GM12878 (cell line): ENCODE results near the gene HLA-DRB1. TPM values are rescaled to one million over a fixed set of nuclear protein-coding genes. Genes with fewer than 3 reads are reported as not detected.

Experiments used
- BACH1 ChIP-seq: fragments of 450-650 bp; IDR thresholded peaks from 2 replicates; pipeline ENCODE4 v1.6.1; 2017; ENCODE audit warnings: mild to moderate bottlenecking, borderline replicate concordance
- CHD2 ChIP-seq: IDR thresholded peaks from 2 replicates; pipeline ENCODE4 v1.6.1; 2011; ENCODE audit warnings: low read depth, low read length, improper control_type of control experiment, borderline replicate concordance
- EED ChIP-seq: sonication (generic); IDR thresholded peaks from 2 replicates; pipeline ENCODE4 v1.6.1; 2016; ENCODE audit warnings: antibody characterized with exemption, low read depth
- HDAC2 ChIP-seq: fragments of 200-600 bp; sonication (generic); IDR thresholded peaks from 2 replicates; pipeline ENCODE4 v1.6.1; 2017
- IRF4 ChIP-seq: IDR thresholded peaks from 2 replicates; pipeline ENCODE4 v1.6.1; 2011; ENCODE audit warnings: low read depth, low read length
- JUNB ChIP-seq: IDR thresholded peaks from 2 replicates; pipeline ENCODE4 v1.6.1; 2016; ENCODE audit warnings: antibody characterized with exemption, mild to moderate bottlenecking
- MXI1 ChIP-seq: fragments of 150-350 bp; IDR thresholded peaks from 2 replicates; pipeline ENCODE4 v1.6.1; 2011; ENCODE audit warnings: low read depth, mild to moderate bottlenecking, inconsistent platforms, low read length, improper control_type of control experiment
- PAX8 ChIP-seq: fragments of 450-650 bp; IDR thresholded peaks from 2 replicates; pipeline ENCODE4 v1.6.1; 2017; ENCODE audit warnings: mild to moderate bottlenecking, moderate library complexity
- POLR2A ChIP-seq: IDR thresholded peaks from 2 replicates; pipeline ENCODE4 v1.6.1; 2011; ENCODE audit warnings: low read depth, mild to moderate bottlenecking, low read length
- POLR2AphosphoS2 ChIP-seq: IDR thresholded peaks from 2 replicates; pipeline ENCODE4 v1.6.1; 2011; ENCODE audit warnings: low read depth, mild to moderate bottlenecking, low read length, improper control_type of control experiment, moderate library complexity
- RELA ChIP-seq: fragments of 450-650 bp; IDR thresholded peaks from 2 replicates; pipeline ENCODE4 v1.8.0; 2014; ENCODE audit warnings: borderline replicate concordance; ENCODE audit not compliant: partially characterized antibody
- SIN3A ChIP-seq: IDR thresholded peaks from 2 replicates; pipeline ENCODE4 v1.6.1; 2012; ENCODE audit warnings: low read depth, low read length, improper control_type of control experiment
- SMAD1 ChIP-seq: fragments of 450-650 bp; IDR thresholded peaks from 2 replicates; pipeline ENCODE4 v1.6.1; 2018; ENCODE audit warnings: mild to moderate bottlenecking, low read depth; ENCODE audit not compliant: partially characterized antibody
- SREBF1 ChIP-seq: IDR thresholded peaks from 2 replicates; pipeline ENCODE4 v1.6.1; 2012; ENCODE audit warnings: mild to moderate bottlenecking, low read length
- STAT1 ChIP-seq: fragments of 450-650 bp; conservative IDR thresholded peaks from 2 replicates; pipeline ENCODE4 v1.6.1; 2014; ENCODE audit warnings: antibody characterized with exemption, mild to moderate bottlenecking
- YBX1 ChIP-seq: fragments of 450-650 bp; IDR thresholded peaks from 2 replicates; pipeline ENCODE4 v1.6.1; 2016; ENCODE audit warnings: antibody characterized with exemption
- ZBED1 ChIP-seq: IDR thresholded peaks from 2 replicates; pipeline ENCODE4 v1.6.1; 2016; ENCODE audit warnings: borderline replicate concordance
- ZNF622 ChIP-seq: fragments of 450-650 bp; IDR thresholded peaks from 2 replicates; pipeline ENCODE4 v1.6.1; 2017; ENCODE audit warnings: mild to moderate bottlenecking, inconsistent platforms
- polyA plus RNA-seq, 11 experiments: library from polyadenylated mRNA; depleted of rRNA in 4 of 11; unstranded in 6 of 11; stranded (reverse) in 5 of 11; fragments of >200 nt; fragmentation: Nextera tagmentation in 4 of 11; fragmentation: Illumina TruSeq in 1 of 11; extraction: Ambion mirVana in 4 of 11; extraction: Trizol in 1 of 11; gene quantifications; 1 replicate in 1 of 11; 2 replicates in 10 of 11; pipeline versions ENCODE4 v1.2.1 to v1.2.3, GENCODE V29; 2011 to 2016; ENCODE audit warnings: inconsistent platforms in 2 of 11, missing spikeins in 2 of 11, low read depth in 1 of 11
- total RNA-seq, 4 experiments: library from RNA; depleted of rRNA in 3 of 4; stranded (reverse); fragments of >200 nt in 3 of 4; fragmentation: Illumina TruSeq in 1 of 4; extraction: Trizol in 1 of 4; gene quantifications; 2 replicates each; pipeline versions ENCODE4 v1.2.1 to v1.2.3, GENCODE V29; 2013 to 2021
- TF ChIP-seq, protein P1 (sequence below): fragments of 450-650 bp; IDR thresholded peaks from 2 replicates; pipeline ENCODE4 v1.6.1; 2018; ENCODE audit warnings: mild to moderate bottlenecking, low read depth, moderate library complexity; ENCODE audit not compliant: partially characterized antibody
- TF ChIP-seq, protein P2 (sequence below): fragments of 450-650 bp; IDR thresholded peaks from 2 replicates; pipeline ENCODE4 v1.6.1; 2017; ENCODE audit warnings: mild to moderate bottlenecking, moderate library complexity
- TF ChIP-seq, protein P3 (sequence below): IDR thresholded peaks from 2 replicates; pipeline ENCODE4 v1.6.1; 2011; ENCODE audit warnings: borderline replicate concordance, low read depth, mild to moderate bottlenecking, moderate library complexity, mixed read lengths, low read length; ENCODE audit not compliant: insufficient read depth; ENCODE audit errors: extremely low read length
- TF ChIP-seq, protein P4 (sequence below): fragments of 450-650 bp; IDR thresholded peaks from 2 replicates; pipeline ENCODE4 v1.6.1; 2017; ENCODE audit warnings: mild to moderate bottlenecking

HLA-DRB1 gene
- total and polyA plus RNA-seq, 10 of the 15 experiments (the other 5 are each of a cell fraction or from before 2014, with no cell fraction given): 312 to 1,082 (median 604) TPM

DNA sequence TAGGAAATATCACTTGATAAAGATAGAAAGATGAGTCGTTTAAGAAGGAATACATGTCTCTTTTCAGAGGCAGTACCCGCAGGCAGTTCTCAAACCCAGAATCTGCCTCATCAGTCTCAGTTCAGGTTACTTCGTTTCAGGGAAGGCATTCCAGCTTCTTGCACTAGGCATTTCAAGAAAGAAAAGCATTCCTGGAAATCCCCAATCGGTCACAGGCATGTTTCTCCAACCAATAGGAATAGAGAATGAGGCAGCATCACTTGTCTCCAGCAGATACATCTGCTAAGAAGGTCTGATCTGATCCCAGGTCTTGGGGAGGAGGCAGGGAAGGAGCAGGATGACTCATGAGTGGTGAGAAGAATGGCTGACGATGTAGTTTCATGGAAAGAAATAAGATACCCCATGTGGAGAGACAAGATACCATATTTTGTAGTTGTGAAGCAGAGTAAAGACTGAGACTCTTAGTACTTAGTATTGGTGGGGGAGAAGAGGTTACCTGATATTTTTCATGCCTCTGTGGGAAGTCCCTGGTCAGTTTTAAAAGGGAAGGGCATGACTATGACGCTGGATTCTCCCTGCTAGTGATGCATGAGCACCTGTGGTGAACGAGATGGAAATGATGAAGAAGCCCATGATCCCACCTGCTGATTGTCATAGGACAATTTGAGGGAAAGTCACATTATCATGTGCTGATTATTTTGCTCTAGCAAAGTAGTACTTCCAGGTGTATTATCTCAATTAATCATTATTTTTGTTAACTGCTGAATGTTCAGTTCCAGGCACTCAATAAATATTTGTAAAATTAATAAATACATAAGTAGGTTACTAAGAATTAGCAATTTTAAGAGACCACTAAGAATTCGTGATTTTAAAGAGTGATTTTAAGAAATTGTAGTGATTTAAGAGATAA, 20.3 kb upstream of the HLA-DRB1 start (continued):
- TF ChIP-seq, protein P1, sequence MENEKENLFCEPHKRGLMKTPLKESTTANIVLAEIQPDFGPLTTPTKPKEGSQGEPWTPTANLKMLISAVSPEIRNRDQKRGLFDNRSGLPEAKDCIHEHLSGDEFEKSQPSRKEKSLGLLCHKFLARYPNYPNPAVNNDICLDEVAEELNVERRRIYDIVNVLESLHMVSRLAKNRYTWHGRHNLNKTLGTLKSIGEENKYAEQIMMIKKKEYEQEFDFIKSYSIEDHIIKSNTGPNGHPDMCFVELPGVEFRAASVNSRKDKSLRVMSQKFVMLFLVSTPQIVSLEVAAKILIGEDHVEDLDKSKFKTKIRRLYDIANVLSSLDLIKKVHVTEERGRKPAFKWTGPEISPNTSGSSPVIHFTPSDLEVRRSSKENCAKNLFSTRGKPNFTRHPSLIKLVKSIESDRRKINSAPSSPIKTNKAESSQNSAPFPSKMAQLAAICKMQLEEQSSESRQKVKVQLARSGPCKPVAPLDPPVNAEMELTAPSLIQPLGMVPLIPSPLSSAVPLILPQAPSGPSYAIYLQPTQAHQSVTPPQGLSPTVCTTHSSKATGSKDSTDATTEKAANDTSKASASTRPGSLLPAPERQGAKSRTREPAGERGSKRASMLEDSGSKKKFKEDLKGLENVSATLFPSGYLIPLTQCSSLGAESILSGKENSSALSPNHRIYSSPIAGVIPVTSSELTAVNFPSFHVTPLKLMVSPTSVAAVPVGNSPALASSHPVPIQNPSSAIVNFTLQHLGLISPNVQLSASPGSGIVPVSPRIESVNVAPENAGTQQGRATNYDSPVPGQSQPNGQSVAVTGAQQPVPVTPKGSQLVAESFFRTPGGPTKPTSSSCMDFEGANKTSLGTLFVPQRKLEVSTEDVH: peak; percentile 61
- TF ChIP-seq JUNB: peak; percentile 13
- TF ChIP-seq SIN3A: no peak
- peak; percentile 34; the same call in 1 of the 2 replicates for TF ChIP-seq BACH1
- TF ChIP-seq ZBED1: peak; percentile 74; the same call in 1 of the 2 replicates
- TF ChIP-seq, protein P2, sequence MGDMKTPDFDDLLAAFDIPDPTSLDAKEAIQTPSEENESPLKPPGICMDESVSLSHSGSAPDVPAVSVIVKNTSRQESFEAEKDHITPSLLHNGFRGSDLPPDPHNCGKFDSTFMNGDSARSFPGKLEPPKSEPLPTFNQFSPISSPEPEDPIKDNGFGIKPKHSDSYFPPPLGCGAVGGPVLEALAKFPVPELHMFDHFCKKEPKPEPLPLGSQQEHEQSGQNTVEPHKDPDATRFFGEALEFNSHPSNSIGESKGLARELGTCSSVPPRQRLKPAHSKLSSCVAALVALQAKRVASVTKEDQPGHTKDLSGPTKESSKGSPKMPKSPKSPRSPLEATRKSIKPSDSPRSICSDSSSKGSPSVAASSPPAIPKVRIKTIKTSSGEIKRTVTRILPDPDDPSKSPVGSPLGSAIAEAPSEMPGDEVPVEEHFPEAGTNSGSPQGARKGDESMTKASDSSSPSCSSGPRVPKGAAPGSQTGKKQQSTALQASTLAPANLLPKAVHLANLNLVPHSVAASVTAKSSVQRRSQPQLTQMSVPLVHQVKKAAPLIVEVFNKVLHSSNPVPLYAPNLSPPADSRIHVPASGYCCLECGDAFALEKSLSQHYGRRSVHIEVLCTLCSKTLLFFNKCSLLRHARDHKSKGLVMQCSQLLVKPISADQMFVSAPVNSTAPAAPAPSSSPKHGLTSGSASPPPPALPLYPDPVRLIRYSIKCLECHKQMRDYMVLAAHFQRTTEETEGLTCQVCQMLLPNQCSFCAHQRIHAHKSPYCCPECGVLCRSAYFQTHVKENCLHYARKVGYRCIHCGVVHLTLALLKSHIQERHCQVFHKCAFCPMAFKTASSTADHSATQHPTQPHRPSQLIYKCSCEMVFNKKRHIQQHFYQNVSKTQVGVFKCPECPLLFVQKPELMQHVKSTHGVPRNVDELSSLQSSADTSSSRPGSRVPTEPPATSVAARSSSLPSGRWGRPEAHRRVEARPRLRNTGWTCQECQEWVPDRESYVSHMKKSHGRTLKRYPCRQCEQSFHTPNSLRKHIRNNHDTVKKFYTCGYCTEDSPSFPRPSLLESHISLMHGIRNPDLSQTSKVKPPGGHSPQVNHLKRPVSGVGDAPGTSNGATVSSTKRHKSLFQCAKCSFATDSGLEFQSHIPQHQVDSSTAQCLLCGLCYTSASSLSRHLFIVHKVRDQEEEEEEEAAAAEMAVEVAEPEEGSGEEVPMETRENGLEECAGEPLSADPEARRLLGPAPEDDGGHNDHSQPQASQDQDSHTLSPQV: no peak
- TF ChIP-seq POLR2AphosphoS2: peak; percentile 76
- no peak for TF ChIP-seq IRF4
- no peak for TF ChIP-seq STAT1
- no peak for TF ChIP-seq PAX8
- no peak for TF ChIP-seq MXI1
- TF ChIP-seq, protein P3, sequence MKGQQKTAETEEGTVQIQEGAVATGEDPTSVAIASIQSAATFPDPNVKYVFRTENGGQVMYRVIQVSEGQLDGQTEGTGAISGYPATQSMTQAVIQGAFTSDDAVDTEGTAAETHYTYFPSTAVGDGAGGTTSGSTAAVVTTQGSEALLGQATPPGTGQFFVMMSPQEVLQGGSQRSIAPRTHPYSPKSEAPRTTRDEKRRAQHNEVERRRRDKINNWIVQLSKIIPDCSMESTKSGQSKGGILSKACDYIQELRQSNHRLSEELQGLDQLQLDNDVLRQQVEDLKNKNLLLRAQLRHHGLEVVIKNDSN: no peak
- no peak for TF ChIP-seq HDAC2
- TF ChIP-seq RELA: peak; percentile 89
- TF ChIP-seq CHD2: peak; percentile 55; the same call in 1 of the 2 replicates
- TF ChIP-seq, protein P4, sequence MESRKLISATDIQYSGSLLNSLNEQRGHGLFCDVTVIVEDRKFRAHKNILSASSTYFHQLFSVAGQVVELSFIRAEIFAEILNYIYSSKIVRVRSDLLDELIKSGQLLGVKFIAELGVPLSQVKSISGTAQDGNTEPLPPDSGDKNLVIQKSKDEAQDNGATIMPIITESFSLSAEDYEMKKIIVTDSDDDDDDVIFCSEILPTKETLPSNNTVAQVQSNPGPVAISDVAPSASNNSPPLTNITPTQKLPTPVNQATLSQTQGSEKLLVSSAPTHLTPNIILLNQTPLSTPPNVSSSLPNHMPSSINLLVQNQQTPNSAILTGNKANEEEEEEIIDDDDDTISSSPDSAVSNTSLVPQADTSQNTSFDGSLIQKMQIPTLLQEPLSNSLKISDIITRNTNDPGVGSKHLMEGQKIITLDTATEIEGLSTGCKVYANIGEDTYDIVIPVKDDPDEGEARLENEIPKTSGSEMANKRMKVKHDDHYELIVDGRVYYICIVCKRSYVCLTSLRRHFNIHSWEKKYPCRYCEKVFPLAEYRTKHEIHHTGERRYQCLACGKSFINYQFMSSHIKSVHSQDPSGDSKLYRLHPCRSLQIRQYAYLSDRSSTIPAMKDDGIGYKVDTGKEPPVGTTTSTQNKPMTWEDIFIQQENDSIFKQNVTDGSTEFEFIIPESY: no peak
- peak; percentile 89 for TF ChIP-seq SMAD1
- TF ChIP-seq ZNF622: no peak
- TF ChIP-seq POLR2A: peak; percentile 59; the same call in 1 of the 2 replicates
- TF ChIP-seq YBX1: no peak
- peak; percentile 80 for TF ChIP-seq EED
- TF ChIP-seq SREBF1: no peak
